ENCODE data around the gene MVD. TPM values are rescaled to one million over a fixed set of nuclear protein-coding genes. Genes with fewer than 3 reads are reported as not detected.

The MVD gene
- total RNA-seq, 1 donor from 2014 or later = 63.3 TPM

DNA sequence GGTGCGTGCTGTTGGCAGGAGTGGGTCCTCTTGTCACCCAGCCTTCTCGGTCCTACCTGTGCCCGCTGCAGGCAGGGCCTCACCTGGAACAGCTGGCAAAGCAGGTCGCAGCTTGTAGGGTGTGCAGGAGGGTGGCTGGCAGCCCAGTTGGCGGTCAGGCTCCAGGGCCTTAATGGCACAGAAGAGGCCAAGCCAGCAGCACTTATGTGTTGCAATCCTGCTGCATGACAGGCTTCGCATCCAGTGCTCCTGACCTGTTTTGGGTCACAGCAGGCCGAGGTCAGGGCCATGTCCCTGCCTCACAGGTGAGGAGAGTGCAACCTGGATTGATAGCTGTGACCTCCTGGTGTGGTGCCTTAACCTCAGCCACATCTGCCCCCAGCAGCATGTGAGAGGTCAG is 60.8 kb downstream of the MVD start:
- DNase-seq = no peak

Other genes with a start within 250 kb of the MVD start
- gene ZFPM1, start 209.8 kb downstream of the MVD start, total RNA-seq = 1.4 and 1.6 TPM in 2 replicates
- gene ZC3H18, start 92.7 kb downstream of the MVD start, total RNA-seq = 15.3 and 17.3 TPM in 2 replicates
- not detected in 2 replicates for gene IL17C, start 24.5 kb downstream of the MVD start, total RNA-seq
- gene CYBA, start 12.0 kb downstream of the MVD start, total RNA-seq = 135 and 286 TPM in 2 replicates
- 0.09 TPM in 1 of 2 replicates, not detected in the other for gene SNAI3, start 23.4 kb upstream of the MVD start, total RNA-seq
- gene RNF166, start 43.3 kb upstream of the MVD start, total RNA-seq = 11.6 and 15.1 TPM in 2 replicates
- gene CTU2, start 43.4 kb upstream of the MVD start, total RNA-seq = 11.6 and 17.6 TPM in 2 replicates
- gene PIEZO1, start 122.1 kb upstream of the MVD start, total RNA-seq = 354 and 766 TPM in 2 replicates
- 5.8 and 22.2 TPM in 2 replicates for gene CDT1, start 140.7 kb upstream of the MVD start, total RNA-seq
- gene APRT, start 148.8 kb upstream of the MVD start, total RNA-seq = 100 and 138 TPM in 2 replicates
- 25.0 and 26.3 TPM in 2 replicates for gene GALNS, start 193.9 kb upstream of the MVD start, total RNA-seq
- gene TRAPPC2L, start 194.0 kb upstream of the MVD start, total RNA-seq = 31.6 and 46.6 TPM in 2 replicates
- not detected in 2 replicates for gene PABPN1L, start 203.6 kb upstream of the MVD start, total RNA-seq

All from dermis blood vessel endothelial cell (primary cell).